DOHH2 (cell line): Measurements from ENCODE around the gene VASH1.

Experiments used
- CTCF ChIP-seq: fragments of 200-600 bp; sonication (generic); IDR thresholded peaks from one replicate; pipeline ENCODE4 v1.5.1; 2014; ENCODE audit warnings: antibody characterized with exemption, mild to moderate bottlenecking, low read depth, low read length; ENCODE audit not compliant: poor library complexity, severe bottlenecking
- EZH2phosphoT487 ChIP-seq: fragments of 200-600 bp; sonication (generic); IDR thresholded peaks from 2 replicates; pipeline ENCODE4 v1.6.1; 2017; ENCODE audit warnings: borderline replicate concordance, mild to moderate bottlenecking, antibody characterized with exemption, low read length, moderate library complexity, mixed read lengths

DNA sequence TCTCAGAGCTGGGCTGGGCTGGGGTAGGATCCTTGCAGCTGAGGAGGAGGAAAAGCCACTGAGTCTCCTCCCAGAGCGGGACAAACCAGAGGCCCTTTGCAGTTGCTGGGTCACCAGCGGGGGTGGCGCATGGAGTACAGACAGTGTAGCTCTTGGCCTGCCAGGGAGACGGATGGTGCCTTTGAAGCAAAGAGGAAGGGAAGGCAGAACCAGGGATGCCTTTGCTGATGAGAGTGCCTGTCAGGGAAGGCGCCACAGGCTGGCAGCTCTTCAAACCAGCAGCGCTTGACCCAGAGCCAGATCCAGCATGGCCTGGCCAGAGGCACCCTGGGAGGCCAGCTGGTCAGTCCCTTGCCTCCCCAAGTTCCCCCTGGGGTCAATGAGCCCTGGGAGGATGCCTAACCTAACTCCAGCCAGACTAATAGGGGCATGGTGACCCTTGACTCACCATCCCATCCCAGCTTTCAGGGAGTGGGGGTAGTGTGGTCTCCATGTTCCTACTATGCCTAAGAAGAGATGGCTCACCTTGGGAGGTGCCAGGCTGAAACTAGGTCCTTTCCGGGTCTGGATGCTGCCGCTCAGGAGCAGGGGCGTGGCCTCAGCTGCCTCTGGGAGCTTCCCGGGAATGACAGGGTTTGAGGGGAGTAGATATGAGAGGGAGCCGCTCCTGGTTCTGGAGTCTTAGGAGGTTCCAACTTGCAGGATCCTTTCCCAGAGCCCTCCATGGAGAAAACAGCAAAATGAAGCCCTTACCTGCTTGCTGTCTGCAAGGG lies 19.8 kb downstream of the VASH1 start:
- no peak for TF ChIP-seq CTCF
- TF ChIP-seq EZH2phosphoT487: no peak
